Activated effector memory CD4-positive, alpha-beta T cell treated with anti-CD3 and anti-CD28 coated beads, Interleukin-2, amount 50 U/mL, for 16 hours (primary cell): ENCODE results near the gene RADIL.
"Not testable (repeated sequence)": the region's sequence is repeated elsewhere in the genome, so short reads cannot be mapped to it uniquely, and the experiment has no call there.

Experiments
- DNase-seq: peaks from one replicate; pipeline ENCODE4 v3.0.0-alpha.2; 2020

RADIL gene

GRCh38 chr7:4883372-4884144 is at the start of gene RADIL:
Gene RADIL (minus strand): TSS chr7:4883716. CDS start chr7:4878139, 5,577 bp downstream.
- DNase-seq, result peak; percentile 93

GRCh38 chr7:4931943-4932342 is 48.4 kb upstream of the RADIL start:
- no peak for DNase-seq

GRCh38 chr7:4929005-4929404 is 45.5 kb upstream of the RADIL start:
- DNase-seq, result no peak

- no peak for DNase-seq
These were observed 44.9 kb upstream of the RADIL start for GRCh38 chr7:4928445-4928844.

- DNase-seq, result no peak
These were observed 36.7 kb upstream of the RADIL start for GRCh38 chr7:4919969-4920766.

- no peak for DNase-seq
These were observed 32.6 kb upstream of the RADIL start for GRCh38 chr7:4916113-4916512.

GRCh38 chr7:4911111-4911828 is 27.8 kb upstream of the RADIL start:
- DNase-seq, result no peak

GRCh38 chr7:4906682-4907081 is 23.2 kb upstream of the RADIL start:
- no peak for DNase-seq

GRCh38 chr7:4905171-4905570 is 21.7 kb upstream of the RADIL start:
- DNase-seq, result no peak

- no peak for DNase-seq
These were observed 20.8 kb upstream of the RADIL start for GRCh38 chr7:4904346-4904745.

- no peak for DNase-seq
These were observed 12.2 kb upstream of the RADIL start for GRCh38 chr7:4895766-4896165.

- no peak for DNase-seq
These were observed 11.0 kb upstream of the RADIL start for GRCh38 chr7:4894482-4894881.

- no peak for DNase-seq
These were observed 10.5 kb upstream of the RADIL start for GRCh38 chr7:4893929-4894475.

- not testable (repeated sequence) for DNase-seq
These were observed 9.7 kb upstream of the RADIL start for GRCh38 chr7:4893188-4893587.

- DNase-seq, result not testable (repeated sequence)
These were observed 8.0 kb upstream of the RADIL start for GRCh38 chr7:4891522-4891921.

- DNase-seq, result no peak
These were observed 6.2 kb upstream of the RADIL start for GRCh38 chr7:4889682-4890081.

- DNase-seq, result no peak
These were observed 4.6 kb upstream of the RADIL start for GRCh38 chr7:4888161-4888560.

- DNase-seq, result no peak
These were observed 3.2 kb upstream of the RADIL start for GRCh38 chr7:4886671-4887070.

- DNase-seq, result no peak
These were observed 1.8 kb upstream of the RADIL start for GRCh38 chr7:4885317-4885807.

GRCh38 chr7:4884164-4884563 is 648 bp upstream of the RADIL start:
- DNase-seq, result no peak

- no peak for DNase-seq
These were observed 514 bp downstream of the RADIL start for GRCh38 chr7:4883033-4883371.

GRCh38 chr7:4882169-4883032 is 1.1 kb downstream of the RADIL start:
- no peak for DNase-seq
